ENCODE results near the gene C16orf46. TPM values are rescaled to one million over a fixed set of nuclear protein-coding genes. Genes with fewer than 3 reads are reported as not detected.
"Not testable (repeated sequence)": the region's sequence is repeated elsewhere in the genome, so short reads cannot be mapped to it uniquely, and the experiment has no call there.

The C16orf46 gene
- total and polyA plus RNA-seq, 2 experiments from 2014 or later, result 1.0 to 1.9 TPM

GRCh38 chr16:81117436-81117835, 40.4 kb upstream of the C16orf46 start:
- Histone ChIP-seq H3K9me2 (replicated peaks; ENCODE audit: insufficient read depth) (no peaks in the 10 kb centered on the region), H3K27ac (no peak overlapping the region)
- TF ChIP-seq EZH2phosphoT487 (IDR thresholded peaks at IDR 0.05; ENCODE audit: low read depth, severe bottlenecking, unreplicated experiment) (no peak), EZH2 (IDR thresholded peaks at IDR 0.05; ENCODE audit: borderline replicate concordance) (no peak), CTCF (IDR thresholded peaks at IDR 0.05; ENCODE audit: poor library complexity) (no peak)

GRCh38 chr16:81116285-81116684, 39.2 kb upstream of the C16orf46 start:
- Histone ChIP-seq H3K4me2 (no peak overlapping the region), H3K9me2 (replicated peaks; ENCODE audit: insufficient read depth) (no peaks in the 10 kb centered on the region), H4K20me1 (ENCODE audit: insufficient read depth, poor library complexity, severe bottlenecking) (no peaks in the 10 kb centered on the region), H3K36me3 (replicated peaks; ENCODE audit: insufficient read depth, low read depth) (no peaks in the 10 kb centered on the region), H3K4me3 (no peak overlapping the region), H3K4me1 (ENCODE audit: insufficient read depth) (no peaks in the 10 kb centered on the region), H3K79me2 (no peaks in the 10 kb centered on the region), H2AFZ (no peak overlapping the region), H3K9me3 (ENCODE audit: low read depth) (no peaks in the 10 kb centered on the region), H3K27me3 (no peaks in the 10 kb centered on the region), H3K27ac (no peak overlapping the region)
- WGBS (ENCODE audit: low lambda C conversion rate, missing lambda C conversion rate), result 93% methylated on average over 8 of the region's 9 CpGs
- no peak for TF ChIP-seq CTCF (IDR thresholded peaks at IDR 0.05; ENCODE audit: poor library complexity)
- no peak for TF ChIP-seq EZH2phosphoT487 (IDR thresholded peaks at IDR 0.05; ENCODE audit: low read depth, severe bottlenecking, unreplicated experiment)
- TF ChIP-seq EZH2 (IDR thresholded peaks at IDR 0.05; ENCODE audit: borderline replicate concordance), result no peak
- DNase-seq (ENCODE audit: low spot score), result no peak

More at GRCh38 chr16:81117436-81117835, 40.4 kb upstream of the C16orf46 start:
- Histone ChIP-seq H3K9me3 (ENCODE audit: low read depth) (no peaks in the 10 kb centered on the region), H2AFZ (no peak overlapping the region), H3K4me2 (no peak overlapping the region), H3K4me3 (no peak overlapping the region), H3K27me3 (no peaks in the 10 kb centered on the region), H3K4me1 (ENCODE audit: insufficient read depth) (no peaks in the 10 kb centered on the region), H4K20me1 (ENCODE audit: insufficient read depth, poor library complexity, severe bottlenecking) (no peaks in the 10 kb centered on the region), H3K79me2 (no peaks in the 10 kb centered on the region), H3K36me3 (replicated peaks; ENCODE audit: insufficient read depth, low read depth) (no peaks in the 10 kb centered on the region)
- 89% methylated on average over 10 of the region's 11 CpGs for WGBS (ENCODE audit: low lambda C conversion rate, missing lambda C conversion rate)
- no peak for DNase-seq (ENCODE audit: low spot score)

GRCh38 chr16:81112453-81112852, 35.4 kb upstream of the C16orf46 start:
- H2AFZ ChIP-seq, result no peak overlapping the region
- H3K27me3 ChIP-seq, result no peaks in the 10 kb centered on the region
- H3K27ac ChIP-seq, result no peak overlapping the region
- H3K36me3 ChIP-seq (replicated peaks; ENCODE audit: insufficient read depth, low read depth), result no peaks in the 10 kb centered on the region
- H4K20me1 ChIP-seq (ENCODE audit: insufficient read depth, poor library complexity, severe bottlenecking), result no peaks in the 10 kb centered on the region
- no peaks in the 10 kb centered on the region for H3K4me1 ChIP-seq (ENCODE audit: insufficient read depth)
- no peak for TF ChIP-seq EZH2 (IDR thresholded peaks at IDR 0.05; ENCODE audit: borderline replicate concordance)
- TF ChIP-seq CTCF (IDR thresholded peaks at IDR 0.05; ENCODE audit: poor library complexity), result no peak
- no peak for TF ChIP-seq EZH2phosphoT487 (IDR thresholded peaks at IDR 0.05; ENCODE audit: low read depth, severe bottlenecking, unreplicated experiment)
- 98% methylated on average over 4 of the region's 4 CpGs for WGBS (ENCODE audit: low lambda C conversion rate, missing lambda C conversion rate)
- H3K4me2 ChIP-seq, result no peak overlapping the region
- no peaks in the 10 kb centered on the region for H3K9me3 ChIP-seq (ENCODE audit: low read depth)
- H3K79me2 ChIP-seq, result no peaks in the 10 kb centered on the region
- H3K4me3 ChIP-seq, result no peak overlapping the region
- no peaks in the 10 kb centered on the region for H3K9me2 ChIP-seq (replicated peaks; ENCODE audit: insufficient read depth)
- DNase-seq (ENCODE audit: low spot score), result no peak

- DNase-seq (ENCODE audit: low spot score); H3K9me3 ChIP-seq (ENCODE audit: low read depth); H2AFZ ChIP-seq; H3K4me1 ChIP-seq (ENCODE audit: insufficient read depth); H4K20me1 ChIP-seq (ENCODE audit: insufficient read depth, poor library complexity, severe bottlenecking); H3K27me3 ChIP-seq; H3K4me3 ChIP-seq; H3K4me2 ChIP-seq; H3K9me2 ChIP-seq (replicated peaks; ENCODE audit: insufficient read depth); H3K79me2 ChIP-seq; H3K36me3 ChIP-seq (replicated peaks; ENCODE audit: insufficient read depth, low read depth); H3K27ac ChIP-seq: not testable (repeated sequence)
- WGBS (ENCODE audit: low lambda C conversion rate, missing lambda C conversion rate), result 91% methylated on average over 6 of the region's 6 CpGs
Observed at GRCh38 chr16:81109274-81109673, 32.2 kb upstream of the C16orf46 start.
